Loucy (cell line): ENCODE measurements around the gene GAREM1.

Experiments used
- EZH2phosphoT487 ChIP-seq: fragments of 200-600 bp; IDR thresholded peaks from 2 replicates; pipeline ENCODE4 v1.6.1; 2018; ENCODE audit warnings: antibody characterized with exemption, mild to moderate bottlenecking, moderate library complexity, borderline replicate concordance
- TF ChIP-seq, protein P1 (sequence below): fragments of 200-600 bp; sonication (generic); conservative IDR thresholded peaks from 2 replicates; pipeline ENCODE4 v1.5.1; 2014; ENCODE audit warnings: mild to moderate bottlenecking, antibody characterized with exemption, low read length

DNA sequence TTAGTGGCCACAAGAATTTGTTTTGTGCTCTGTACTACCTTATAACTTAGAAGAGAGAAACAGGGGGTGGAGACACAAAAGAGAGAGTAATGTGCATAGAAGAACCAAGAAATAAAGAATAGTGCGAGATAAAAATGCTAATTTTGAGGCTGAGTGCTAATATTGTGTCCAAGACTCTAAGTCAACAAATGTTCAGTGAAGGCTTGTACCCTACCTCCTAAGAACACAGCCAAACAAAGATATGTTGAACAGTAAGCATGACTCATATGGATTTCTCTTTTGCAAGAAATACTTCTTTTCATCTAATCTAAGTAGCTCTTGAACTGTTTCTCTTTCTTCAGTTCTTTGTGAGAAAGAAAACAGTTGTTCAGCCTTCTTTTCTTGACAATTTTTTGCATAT lies 45.2 kb downstream of the GAREM1 start:
- TF ChIP-seq EZH2phosphoT487 = no peak
- TF ChIP-seq, protein P1, sequence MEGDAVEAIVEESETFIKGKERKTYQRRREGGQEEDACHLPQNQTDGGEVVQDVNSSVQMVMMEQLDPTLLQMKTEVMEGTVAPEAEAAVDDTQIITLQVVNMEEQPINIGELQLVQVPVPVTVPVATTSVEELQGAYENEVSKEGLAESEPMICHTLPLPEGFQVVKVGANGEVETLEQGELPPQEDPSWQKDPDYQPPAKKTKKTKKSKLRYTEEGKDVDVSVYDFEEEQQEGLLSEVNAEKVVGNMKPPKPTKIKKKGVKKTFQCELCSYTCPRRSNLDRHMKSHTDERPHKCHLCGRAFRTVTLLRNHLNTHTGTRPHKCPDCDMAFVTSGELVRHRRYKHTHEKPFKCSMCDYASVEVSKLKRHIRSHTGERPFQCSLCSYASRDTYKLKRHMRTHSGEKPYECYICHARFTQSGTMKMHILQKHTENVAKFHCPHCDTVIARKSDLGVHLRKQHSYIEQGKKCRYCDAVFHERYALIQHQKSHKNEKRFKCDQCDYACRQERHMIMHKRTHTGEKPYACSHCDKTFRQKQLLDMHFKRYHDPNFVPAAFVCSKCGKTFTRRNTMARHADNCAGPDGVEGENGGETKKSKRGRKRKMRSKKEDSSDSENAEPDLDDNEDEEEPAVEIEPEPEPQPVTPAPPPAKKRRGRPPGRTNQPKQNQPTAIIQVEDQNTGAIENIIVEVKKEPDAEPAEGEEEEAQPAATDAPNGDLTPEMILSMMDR = no peak
